GM19324 (cell line): ENCODE measurements around the gene TMEM163.
A peak's percentile ranks its signal among the peaks of the same experiment; 100 is the strongest.
"Not testable (repeated sequence)": the region's sequence is repeated elsewhere in the genome, so short reads cannot be mapped to it uniquely, and the experiment has no call there.

Experiments
- ATAC-seq: cut with Tn5 transposase; IDR thresholded peaks from one replicate; pipeline ENCODE4 v1.9.1; 2021; ENCODE audit warnings: mild to moderate bottlenecking, moderate library complexity; ENCODE audit not compliant: unreplicated experiment, low FRiP score

TMEM163 gene

GRCh38 chr2:134718817-134719814, at the start of gene TMEM163:
TMEM163 (minus strand) TSS chr2:134719000.
- peak; percentile 50 for ATAC-seq

GRCh38 chr2:134766583-134766982, 47.8 kb upstream of the TMEM163 start:
- ATAC-seq = no peak

DNA sequence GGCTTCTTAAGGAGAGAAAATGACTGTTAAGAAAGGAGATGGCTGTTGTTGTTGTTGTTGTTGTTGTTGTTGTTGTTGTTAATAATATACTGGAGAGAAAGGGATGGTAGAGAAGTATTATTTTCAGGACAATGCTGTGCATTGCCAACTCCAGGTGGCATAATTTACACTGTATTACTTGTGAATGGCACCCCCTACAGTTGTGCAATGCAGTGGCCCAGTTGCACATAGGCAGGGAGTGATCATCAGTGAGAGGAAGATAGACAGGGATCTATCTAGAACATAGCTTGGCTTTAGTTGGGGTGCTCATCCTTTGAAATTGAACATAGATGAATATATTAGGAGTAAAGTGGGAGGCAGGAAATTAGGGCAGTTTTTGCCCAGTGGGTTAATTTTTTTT, 47.2 kb upstream of the TMEM163 start:
- no peak for ATAC-seq

DNA sequence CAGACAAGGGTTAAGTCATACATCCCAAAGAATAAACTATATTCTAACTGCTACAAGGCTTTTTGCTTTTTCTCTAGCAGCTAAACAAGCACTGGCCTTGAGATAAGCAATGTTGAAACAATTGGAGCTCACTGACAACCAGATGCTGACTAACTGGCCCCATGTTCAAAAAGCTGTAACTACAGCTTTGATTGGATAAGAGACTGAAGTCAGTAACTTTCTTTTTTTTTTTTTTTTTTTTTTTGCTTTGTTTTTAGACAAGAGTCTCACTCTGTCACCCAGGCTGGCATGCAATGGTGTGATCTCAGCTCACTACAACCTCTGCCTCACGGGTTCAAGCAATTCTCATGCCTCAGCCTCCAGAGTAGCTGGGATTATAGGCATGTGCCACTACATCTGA, 45.4 kb upstream of the TMEM163 start:
- no peak for ATAC-seq

DNA sequence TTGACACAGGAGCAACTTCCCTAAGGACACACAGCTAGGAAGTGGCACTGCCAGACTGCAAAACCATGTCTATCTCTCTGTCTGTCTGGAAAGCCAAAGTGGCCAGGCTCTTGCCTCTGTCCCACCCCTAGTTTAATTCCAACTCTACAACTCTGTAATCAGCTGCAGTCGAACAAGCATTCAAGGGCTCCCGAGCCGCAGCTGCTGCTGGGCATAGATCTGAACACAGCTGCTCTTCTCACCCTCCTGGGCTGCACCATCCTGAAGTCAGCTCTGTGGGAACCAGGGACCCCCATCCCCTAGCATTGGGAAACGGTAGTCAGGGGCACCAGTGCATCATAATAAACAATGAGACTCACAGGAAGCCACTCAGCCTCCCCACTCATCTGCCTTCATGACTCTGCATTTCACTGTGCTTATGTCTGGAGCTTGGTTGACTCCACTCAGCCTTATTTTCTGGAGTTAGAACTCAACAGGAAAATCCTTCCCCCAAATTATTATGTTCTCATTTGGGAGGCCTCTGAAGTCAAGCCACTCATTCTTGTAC, 44.4 kb upstream of the TMEM163 start:
- no peak for ATAC-seq

DNA sequence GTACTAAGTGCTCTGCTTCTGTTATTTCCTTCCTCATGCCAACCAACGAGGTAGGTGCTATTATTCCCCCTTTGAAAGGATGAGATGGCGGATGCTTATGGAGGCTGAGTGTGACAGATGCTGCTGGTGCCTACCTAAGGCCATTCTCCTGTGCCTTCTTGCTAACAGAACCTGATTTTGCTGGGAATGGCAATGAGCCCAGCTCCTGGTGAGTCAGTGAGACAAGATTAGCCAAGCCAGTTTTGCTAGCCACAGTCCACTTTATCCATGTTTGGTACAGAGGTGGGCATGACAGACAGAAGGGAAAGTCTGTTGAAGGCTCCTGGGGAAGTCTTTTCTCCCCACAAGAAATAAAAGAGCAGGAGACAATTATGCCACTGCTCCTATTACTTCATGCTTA, 43.7 kb upstream of the TMEM163 start:
- ATAC-seq = no peak

DNA sequence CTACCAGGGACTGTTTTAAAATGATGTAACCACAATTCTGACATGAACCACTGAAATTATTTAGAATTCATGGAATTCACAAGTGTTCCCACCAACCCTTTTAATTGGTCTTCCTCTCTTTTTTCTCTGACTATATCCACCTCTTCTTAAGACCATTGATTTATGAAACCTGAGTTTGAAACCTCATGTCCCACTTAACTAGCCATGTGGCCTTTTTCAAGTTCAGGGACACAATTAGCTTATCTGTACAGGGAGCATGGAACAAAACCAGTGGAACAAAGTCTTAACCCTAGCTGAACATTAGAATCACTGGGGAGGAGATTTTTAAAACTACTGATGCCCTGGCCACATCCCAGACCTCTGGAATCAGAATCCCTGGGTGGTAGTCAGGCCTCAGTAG, 41.6 kb upstream of the TMEM163 start:
- ATAC-seq = no peak

DNA sequence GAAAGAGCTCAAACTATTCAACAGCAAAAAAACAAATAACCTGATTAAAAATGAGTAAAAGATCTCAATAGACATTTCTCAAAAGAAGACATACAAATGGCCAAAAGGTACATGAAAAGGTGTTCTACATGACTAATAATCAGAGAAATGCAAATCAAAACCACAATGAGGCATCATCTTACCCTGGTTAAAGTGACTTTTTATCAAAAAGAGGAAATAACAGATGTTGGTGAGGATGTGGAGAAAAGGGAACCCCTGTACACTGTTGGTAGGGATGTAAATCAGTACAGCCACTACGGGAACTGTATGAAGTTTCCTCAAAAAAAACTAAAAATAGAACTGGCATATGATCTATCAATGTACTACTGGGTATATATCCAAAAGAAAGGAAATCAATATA, 39.8 kb upstream of the TMEM163 start:
- ATAC-seq = peak; percentile 69

- ATAC-seq = not testable (repeated sequence)
These were observed 33.2 kb upstream of the TMEM163 start for GRCh38 chr2:134751981-134752380.

DNA sequence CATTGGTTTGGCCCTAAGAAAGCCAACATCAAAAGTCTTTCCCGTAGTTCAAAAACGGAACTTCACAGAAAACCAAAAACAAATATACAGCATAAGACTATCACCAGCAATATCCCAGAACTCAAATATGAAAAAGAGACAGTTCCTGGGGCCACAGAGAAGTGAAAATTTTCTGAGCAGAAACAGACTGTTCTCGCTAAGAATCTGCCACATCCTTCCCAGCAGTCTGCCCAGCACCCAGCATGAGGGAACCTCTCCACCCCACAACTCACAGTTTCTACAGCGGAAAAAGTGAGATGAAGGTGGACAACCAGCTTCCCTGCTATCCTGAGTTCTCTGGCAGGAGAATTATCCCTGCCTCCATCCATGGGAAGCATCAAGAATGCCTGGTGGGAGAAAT, 26.7 kb upstream of the TMEM163 start:
- ATAC-seq = no peak

DNA sequence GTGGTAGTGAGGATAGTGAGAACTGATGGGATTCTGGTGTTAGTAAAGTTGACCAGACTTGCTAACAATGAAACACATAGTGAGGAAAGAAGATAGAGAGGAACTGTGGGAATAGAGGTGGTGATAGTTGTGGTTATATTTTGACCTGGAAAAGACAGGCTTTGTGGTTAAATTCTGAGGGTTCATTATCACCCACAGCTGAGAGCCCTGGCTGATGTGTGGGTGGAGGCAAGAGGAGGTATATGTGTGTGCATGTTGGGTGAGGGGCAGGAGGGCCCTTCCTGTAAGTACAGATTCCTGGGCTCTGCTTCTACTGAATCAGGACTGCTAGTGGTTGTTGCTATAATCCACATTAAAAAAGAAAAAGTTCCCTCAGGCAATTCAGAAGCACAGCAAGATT, 26.2 kb upstream of the TMEM163 start:
- no peak for ATAC-seq

DNA sequence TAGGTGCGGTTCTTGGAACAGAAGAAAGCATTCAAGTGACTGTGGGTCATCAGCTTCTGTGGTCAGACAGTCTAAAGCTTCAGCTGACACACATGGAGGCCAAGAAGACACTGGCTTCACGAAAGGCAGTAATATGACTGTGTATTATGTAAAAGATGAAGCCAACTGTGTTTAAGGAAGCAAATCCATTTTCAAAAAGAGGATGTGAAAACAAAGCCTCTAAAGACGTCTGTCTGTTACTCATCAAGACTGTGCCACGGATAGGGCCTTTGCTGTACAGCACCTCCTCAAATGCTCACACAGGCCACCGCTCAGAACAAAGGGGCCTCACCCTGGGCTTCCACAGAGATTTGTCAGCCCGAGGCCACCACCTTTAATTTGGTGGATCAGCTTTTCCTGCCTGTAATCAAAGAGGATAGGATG, 21.1 kb upstream of the TMEM163 start:
- peak; percentile 93 for ATAC-seq

GRCh38 chr2:134739236-134739878, 20.6 kb upstream of the TMEM163 start:
- ATAC-seq = no peak

DNA sequence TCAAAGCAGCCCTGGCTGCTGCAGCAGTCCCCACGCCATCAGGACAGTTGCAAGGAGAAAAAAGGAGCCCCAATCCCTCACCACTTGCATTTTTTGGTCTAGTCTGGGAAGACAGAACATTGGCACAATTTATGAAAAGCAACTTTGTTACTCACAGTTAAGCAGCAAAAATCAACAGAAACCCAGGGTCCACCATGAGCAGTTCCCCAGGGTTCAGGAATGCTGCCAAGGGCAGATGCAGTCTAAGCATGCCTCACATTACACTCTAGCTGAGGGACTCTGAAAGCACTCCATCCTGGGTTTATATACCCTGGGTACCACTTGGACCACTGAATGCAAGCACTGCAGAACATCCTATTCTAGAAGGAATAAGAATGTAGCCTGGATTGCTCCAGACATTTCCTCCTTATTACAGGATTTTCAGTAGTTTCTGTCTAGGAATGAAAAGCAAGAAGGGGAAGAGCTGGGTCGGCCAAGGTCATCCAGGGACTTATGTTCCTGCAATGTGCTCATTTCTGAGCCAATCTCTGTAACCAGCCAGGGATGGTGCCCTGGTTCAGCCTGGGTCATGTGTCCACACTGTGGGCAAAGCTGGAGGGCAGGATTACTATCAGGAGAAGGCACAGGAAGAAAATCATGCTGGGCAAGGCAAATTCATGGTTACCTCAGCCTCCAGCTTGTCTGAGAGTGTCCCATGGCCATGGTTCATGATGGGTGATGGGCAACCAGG, 19.5 kb upstream of the TMEM163 start:
- no peak for ATAC-seq

DNA sequence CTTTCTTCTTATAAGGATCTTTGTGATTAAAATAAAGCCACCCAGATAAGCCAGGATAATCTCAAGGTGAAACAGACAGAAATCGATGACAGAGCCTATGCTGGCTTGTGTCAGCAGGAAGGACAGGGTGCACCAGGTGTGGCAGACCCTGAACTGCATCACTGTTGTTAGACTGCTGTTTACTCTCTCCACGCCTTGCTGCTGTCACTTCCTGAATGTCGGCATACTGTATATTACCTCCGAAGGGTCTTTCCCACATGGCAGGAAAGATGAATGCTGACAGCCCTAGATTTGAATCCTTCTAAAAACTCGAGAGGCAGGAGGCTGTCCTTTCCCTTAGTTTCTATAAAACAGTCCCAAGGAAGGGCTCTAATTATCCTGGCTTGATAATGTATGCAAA, 18.9 kb upstream of the TMEM163 start:
- ATAC-seq = no peak

- no peak for ATAC-seq
These were observed 17.5 kb upstream of the TMEM163 start for GRCh38 chr2:134736167-134736880.

GRCh38 chr2:134728163-134728562, 9.4 kb upstream of the TMEM163 start:
- no peak for ATAC-seq

- no peak for ATAC-seq
These were observed 8.6 kb upstream of the TMEM163 start for GRCh38 chr2:134727385-134727784.

- ATAC-seq = no peak
These were observed 7.8 kb upstream of the TMEM163 start for GRCh38 chr2:134726645-134727044.

GRCh38 chr2:134725876-134726275, 7.1 kb upstream of the TMEM163 start:
- ATAC-seq = no peak
